Retina (tissue), 1 donor: Measurements from ENCODE around the gene EMP3.
"Not testable (repeated sequence)": the region's sequence is repeated elsewhere in the genome, so short reads cannot be mapped to it uniquely, and the experiment has no call there.

Experiments
- DNase-seq: peaks from one replicate; pipeline ENCODE4 v3.0.0-alpha.2; 2016

The EMP3 gene

GRCh38 chr19:48325265-48325910 lies at the start of gene EMP3:
Gene EMP3, plus strand, starts transcription at chr19:48325552. Its CDS starts 1,293 bp downstream, at chr19:48326845.
- peak; percentile 69 for DNase-seq

- DNase-seq, result no peak
Measured at GRCh38 chr19:48279747-48280146, 45.6 kb upstream of the EMP3 start.

GRCh38 chr19:48283908-48284307 lies 41.4 kb upstream of the EMP3 start:
- no peak for DNase-seq

GRCh38 chr19:48284896-48285295 lies 40.5 kb upstream of the EMP3 start:
- no peak for DNase-seq

- no peak for DNase-seq
Measured at GRCh38 chr19:48287748-48288147, 37.6 kb upstream of the EMP3 start.

GRCh38 chr19:48290401-48290770 lies 35.0 kb upstream of the EMP3 start:
- DNase-seq, result peak; percentile 22

- DNase-seq, result peak; percentile 92
Measured at GRCh38 chr19:48290771-48291488, 34.4 kb upstream of the EMP3 start.

GRCh38 chr19:48291489-48291815 lies 33.9 kb upstream of the EMP3 start:
- DNase-seq, result not testable (repeated sequence)

GRCh38 chr19:48292798-48293197 lies 32.6 kb upstream of the EMP3 start:
- no peak for DNase-seq

GRCh38 chr19:48295458-48295857 lies 29.9 kb upstream of the EMP3 start:
- no peak for DNase-seq

GRCh38 chr19:48296963-48297734 lies 28.2 kb upstream of the EMP3 start:
- no peak for DNase-seq

GRCh38 chr19:48297975-48298374 lies 27.4 kb upstream of the EMP3 start:
- no peak for DNase-seq

GRCh38 chr19:48301886-48302599 lies 23.3 kb upstream of the EMP3 start:
- no peak for DNase-seq

- DNase-seq, result no peak
Measured at GRCh38 chr19:48302600-48302959, 22.8 kb upstream of the EMP3 start.

- no peak for DNase-seq
Measured at GRCh38 chr19:48303367-48303766, 22.0 kb upstream of the EMP3 start.

- DNase-seq, result no peak
Measured at GRCh38 chr19:48303866-48304265, 21.5 kb upstream of the EMP3 start.

- DNase-seq, result peak; percentile 68
Measured at GRCh38 chr19:48308631-48309586, 16.4 kb upstream of the EMP3 start.

GRCh38 chr19:48309731-48310130 lies 15.6 kb upstream of the EMP3 start:
- not testable (repeated sequence) for DNase-seq

GRCh38 chr19:48310227-48310626 lies 15.1 kb upstream of the EMP3 start:
- no peak for DNase-seq

- no peak for DNase-seq
Measured at GRCh38 chr19:48311384-48311783, 14.0 kb upstream of the EMP3 start.

GRCh38 chr19:48315712-48316111 lies 9.6 kb upstream of the EMP3 start:
- no peak for DNase-seq

- not testable (repeated sequence) for DNase-seq
Measured at GRCh38 chr19:48317708-48317960, 7.7 kb upstream of the EMP3 start.
